NCI-H2171 (cell line): ENCODE results near the gene VSIG10L2.

ENCODE experiments used
- DNase-seq: peaks from one replicate; lab custom pipeline; 2025; lab: John Stamatoyannopoulos, UW

The VSIG10L2 gene

GRCh38 chr11:125929445-125930075, 16.3 kb upstream of the VSIG10L2 start:
- no peak for DNase-seq

DNA sequence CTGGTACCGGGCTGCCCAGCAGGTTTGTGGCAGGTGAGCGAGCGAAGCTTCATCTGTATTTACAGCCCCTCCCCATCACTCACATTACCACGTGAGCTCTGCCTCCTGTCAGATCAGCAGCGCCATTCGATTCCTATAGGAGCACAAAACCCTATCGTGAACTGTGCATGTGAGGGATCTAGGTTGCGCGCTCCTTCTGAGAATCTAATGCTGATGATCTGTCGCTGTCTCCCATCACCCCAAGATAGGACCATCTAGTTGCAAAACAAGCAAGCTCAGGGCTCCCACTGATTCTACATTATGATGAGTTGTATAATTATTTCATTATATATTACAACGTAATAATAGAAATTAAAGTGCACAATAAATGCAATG, 15.8 kb upstream of the VSIG10L2 start:
- DNase-seq: no peak

- DNase-seq: no peak
Observed at GRCh38 chr11:125931116-125931515, 14.7 kb upstream of the VSIG10L2 start.

DNA sequence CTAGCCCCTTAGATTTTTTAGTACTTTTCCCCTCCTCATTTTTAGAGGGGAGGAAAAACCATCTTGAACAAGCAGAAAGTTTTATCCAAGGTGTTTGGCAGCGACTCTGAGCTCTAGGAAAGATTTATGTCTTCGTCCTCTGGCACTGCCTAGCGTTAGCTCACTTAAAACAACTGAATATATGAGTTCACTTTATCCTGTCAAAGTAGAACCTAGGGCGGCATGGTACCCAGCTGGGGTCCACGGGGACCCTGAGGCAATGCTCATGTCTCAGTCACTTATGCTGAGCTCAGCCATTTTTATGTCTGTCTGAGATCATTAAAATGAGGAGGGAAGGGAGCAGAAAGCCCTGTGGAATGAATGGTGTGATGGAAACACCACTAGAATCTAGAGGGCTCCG, 14.2 kb upstream of the VSIG10L2 start:
- DNase-seq: no peak

DNA sequence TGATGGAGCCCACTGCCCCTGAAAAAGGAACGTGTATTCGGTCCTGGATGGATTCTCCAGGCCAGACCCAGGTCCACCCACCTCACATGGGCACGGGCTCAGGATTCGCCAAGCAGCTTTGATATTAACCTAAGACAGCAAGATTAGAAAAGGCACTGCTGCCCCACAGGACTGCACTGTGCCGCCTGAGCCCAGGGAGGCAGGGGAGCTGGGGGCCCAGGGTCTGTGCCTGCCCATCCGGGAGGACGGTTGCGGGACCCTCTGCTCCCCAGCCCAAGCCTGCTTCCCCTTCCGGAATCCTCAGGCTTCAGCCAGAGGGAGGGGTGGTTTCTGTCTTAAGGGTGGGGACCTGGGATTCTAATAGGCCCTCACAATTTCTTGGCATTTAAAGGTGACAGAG, 13.5 kb upstream of the VSIG10L2 start:
- no peak for DNase-seq

DNA sequence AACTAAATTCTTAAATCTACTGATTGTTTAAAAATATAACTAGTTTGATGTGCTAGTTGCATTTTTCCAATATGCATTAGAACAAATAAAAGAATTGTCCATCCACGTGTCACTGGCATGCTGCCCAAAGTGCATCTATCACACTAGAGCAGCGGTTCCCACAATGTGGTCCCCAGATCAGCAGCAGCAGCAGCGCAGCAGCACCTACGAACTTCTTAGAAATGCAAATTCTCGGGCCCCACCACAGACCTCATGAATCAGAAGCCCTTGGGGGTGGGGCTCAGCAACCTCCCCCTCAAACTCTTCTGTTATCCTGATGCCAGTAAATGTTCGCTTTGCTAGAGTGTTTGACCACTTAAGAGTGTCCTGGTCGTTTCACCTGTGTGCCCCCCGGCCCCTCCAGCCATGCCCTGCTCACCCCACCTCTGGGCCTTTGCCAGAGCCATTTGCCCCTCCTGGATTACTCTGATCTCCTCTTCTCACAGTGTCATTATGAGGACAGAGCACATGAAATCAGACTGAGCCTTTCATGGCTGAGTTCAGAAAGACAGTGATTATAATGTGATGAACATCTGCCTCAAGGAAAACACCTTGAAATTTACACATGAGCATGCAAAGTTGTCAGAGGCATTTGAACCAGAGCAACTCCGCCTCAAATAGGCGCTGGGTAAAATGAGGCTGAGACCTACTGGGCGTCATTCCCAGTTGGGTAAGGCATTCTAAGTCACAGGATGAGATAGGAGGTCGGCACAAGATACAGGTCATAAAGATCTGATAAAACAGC, 12.6 kb upstream of the VSIG10L2 start:
- DNase-seq: no peak

GRCh38 chr11:125934473-125934872, 11.4 kb upstream of the VSIG10L2 start:
- DNase-seq: no peak

GRCh38 chr11:125935056-125935455, 10.8 kb upstream of the VSIG10L2 start:
- DNase-seq: no peak

DNA sequence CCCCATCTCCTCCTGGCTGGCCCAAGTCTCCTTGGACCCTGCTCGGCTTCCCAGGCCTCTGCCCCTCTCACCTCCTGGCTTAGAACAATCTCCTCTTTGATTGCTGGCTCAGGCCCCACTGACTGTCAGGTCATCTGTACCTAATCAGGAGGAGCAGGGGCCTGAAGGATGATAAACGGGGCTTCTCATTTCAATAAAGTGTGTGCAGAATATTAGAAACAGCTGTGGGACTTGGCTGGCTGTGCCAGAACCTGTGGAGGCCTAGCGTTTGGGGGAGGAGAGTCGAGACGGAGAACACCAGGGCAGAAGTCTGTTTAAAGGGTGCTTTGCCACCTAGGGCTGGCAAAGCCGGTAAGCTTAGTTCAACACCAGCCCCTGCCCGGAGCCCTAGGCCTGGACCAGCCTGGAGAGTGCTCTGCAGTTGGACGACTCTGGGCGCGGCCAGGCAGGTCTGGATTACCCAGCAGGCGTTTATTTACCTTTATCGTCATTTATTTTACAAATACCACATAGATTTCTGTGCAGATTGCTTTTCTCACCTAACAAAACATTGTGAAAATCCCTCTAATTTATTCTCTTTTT, 10.1 kb upstream of the VSIG10L2 start:
- no peak for DNase-seq

- DNase-seq: no peak
Observed at GRCh38 chr11:125938418-125938817, 7.4 kb upstream of the VSIG10L2 start.

DNA sequence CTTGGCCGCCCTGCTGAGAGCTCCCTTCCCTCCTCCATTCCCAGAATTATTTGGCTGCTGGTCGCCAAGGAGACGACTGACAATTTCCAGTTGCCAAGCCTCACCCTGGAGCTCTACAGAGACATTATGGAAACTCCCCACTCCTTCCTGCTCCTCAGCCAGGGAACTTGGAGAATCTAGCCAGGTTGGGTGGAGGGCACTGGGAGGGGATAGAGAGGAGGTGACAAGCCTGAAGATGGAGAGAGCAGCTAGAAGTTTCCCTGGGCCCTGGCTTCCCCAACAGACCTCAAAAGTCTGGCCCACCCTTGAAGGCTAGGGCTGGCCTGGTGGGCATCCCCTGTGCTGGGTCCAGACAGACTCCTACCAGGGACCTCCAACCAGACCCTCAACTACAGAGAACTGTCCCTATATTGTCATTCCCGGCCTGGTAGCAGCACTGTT, 6.7 kb upstream of the VSIG10L2 start:
- DNase-seq: no peak

GRCh38 chr11:125940145-125940544, 5.7 kb upstream of the VSIG10L2 start:
- DNase-seq: no peak

DNA sequence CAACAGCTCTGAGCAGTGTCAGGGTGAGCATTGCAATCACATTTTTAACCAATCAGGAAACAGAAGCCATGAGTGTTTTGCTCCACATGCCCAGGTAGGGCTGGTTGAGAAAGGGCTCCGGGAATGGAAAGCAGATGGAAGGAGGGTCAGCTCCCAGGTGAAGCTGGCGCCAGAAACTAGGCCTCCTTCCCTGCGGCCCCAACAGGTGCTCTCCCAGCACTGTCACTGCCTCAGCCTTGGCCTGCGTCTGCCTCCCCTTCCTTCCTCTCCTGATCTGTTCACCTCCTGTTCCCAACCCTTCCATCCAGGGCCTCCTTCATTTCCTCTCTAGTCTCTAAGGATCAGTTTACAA, 4.6 kb upstream of the VSIG10L2 start:
- no peak for DNase-seq

DNA sequence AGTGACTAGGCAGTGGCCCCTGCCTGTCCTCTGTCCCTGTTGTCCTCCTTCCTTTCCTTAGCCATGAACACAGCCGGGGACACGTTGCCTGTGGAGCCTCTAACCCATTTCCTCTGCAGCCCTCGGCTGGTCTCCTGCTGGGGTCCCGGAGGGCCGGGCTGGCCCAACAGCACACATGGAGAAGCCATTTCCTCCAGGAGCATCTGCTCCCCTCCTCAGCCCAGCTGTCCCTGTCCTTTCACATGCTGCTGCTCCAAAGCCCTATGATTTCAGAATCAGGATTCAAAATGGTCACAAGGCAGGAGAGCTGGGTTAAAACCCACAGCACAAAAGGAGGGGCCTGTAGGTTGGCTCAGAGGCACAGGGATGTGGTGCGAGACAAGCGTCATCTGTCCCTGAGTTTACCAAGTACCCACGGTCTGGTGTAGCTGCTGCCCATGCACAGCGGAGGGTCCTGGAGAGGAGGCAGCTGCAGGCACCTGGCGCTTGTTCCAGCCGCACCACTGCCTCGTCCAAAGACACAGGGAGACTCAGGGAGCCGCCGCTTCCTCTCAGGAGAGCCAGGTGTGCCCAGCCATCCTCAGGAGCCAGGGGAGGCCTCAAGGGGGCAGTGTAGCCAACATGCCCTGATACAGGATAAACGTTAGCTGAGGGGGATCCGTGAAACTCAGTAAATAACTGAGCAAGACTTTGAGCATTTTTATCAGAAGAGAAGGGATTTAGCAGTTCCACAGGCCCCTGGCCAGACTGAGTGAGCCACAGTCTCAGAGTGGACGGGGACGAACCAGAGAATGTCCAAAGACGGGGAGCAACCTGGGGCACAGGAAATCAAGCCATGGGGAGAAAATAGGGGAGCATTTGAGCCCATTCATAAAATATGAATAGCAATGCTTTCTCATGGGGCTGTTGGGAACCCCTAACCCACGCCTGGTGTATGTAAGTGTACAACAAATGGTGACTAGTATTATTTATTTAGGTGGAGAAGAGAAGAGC, 3.9 kb upstream of the VSIG10L2 start:
- peak; percentile 59 for DNase-seq

GRCh38 chr11:125942771-125943428, 2.9 kb upstream of the VSIG10L2 start:
- no peak for DNase-seq

DNA sequence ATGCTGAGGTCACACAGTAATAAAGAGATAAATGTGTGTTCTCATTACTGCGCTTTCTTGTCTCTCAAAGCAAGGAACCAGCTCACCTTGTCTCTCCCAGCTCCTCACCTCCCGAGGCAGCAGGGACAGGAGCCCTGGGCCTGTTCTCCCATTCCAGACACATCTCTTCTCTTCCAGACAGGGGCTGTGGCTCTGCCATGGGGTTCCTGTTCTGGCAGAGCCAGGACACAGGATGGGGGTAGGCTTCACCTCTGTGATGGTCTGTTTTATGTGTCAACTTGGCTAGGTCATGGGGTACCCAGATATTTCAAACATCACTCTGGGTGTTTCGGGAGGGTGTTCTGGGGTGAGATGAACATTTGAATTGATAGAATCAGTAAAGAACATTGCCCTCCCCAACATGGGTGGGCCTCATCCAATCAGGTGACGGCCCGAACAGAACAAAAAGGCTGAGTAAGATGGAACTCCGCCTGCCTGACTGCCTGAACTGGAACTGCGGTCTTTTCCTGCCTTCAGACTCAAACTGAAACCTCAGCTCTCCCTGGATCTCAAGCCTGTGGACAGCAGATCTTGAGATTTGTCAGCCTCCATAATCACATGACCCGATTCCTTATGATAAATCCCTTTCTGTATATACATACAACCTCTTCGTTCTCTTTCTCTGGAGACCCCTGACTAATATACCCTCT, 2.0 kb upstream of the VSIG10L2 start:
- DNase-seq: no peak

DNA sequence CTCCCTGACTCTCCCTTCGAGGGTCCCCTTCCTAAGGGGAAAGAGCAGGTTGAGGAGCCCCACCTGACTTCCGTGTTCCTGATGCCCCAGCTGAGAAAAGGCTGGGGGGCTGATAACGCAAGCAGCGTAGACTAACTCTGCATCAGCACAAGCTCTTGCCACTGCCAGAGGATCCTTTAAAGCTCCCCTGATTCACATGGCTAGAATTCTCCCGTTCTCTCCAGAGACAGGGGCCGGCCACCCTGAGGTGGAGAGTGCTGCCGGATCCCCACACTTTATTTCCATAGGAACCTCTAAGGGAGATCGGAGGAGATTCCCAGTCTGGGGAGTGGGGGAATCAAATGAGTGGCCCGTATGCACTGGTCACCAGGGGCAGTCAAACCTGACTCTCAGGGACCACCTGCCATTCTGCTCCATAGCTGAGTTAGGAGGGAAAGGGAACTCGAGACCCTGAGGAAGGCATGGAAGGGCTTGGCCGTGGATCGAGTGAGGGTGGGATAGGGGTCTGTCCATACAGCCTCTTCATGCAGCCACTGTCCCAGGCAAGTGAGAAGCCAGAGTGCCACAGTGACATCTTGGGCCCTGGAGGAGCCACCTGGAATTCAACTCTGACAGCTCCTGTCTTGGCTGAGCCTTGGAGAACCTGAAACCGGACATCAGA, 1.4 kb upstream of the VSIG10L2 start:
- no peak for DNase-seq

- DNase-seq: no peak
Observed at GRCh38 chr11:125945011-125945796, 640 bp upstream of the VSIG10L2 start.

DNA sequence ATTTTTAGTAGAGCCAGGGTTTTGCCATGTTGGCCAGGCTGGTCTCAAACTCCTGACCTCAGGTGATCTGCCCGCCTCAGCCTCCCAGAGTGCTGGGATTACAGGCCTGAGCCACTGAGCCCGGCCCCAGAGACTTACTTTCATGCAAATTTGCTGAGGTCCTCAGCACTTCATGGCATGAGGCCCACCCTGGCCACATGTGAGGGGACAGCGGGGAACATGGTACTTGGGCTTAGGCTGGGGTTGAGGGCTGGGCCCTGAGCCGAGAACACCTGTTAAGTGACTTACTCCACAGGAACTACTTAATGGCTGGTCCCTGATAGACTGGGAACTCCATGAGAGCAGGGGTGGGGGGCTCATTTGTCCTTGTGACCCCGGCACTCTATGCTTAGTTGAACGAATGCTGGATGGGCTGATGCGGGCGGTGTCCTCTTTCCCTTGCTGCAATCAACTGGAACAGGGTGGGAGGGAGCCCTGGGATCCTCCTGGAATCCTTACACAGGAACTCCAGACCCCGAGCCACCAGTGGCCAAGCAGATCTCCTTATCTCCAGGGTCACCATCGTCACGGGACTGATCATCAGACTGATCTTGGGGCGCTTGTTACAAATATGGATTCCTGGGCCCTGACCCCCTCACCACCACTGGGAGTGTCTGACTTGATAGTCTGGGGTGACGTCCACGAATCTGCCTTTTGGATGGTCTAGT, 1.0 kb downstream of the VSIG10L2 start:
- DNase-seq: no peak
